IMR-90 (cell line): ENCODE data around the gene FANCE.

ENCODE experiments used
- CTCF ChIP-seq: conservative IDR thresholded peaks from 2 replicates; pipeline ENCODE4 v1.5.1; 2012; ENCODE audit warnings: mild to moderate bottlenecking, low read depth, low read length, improper control_type of control experiment
- FOS ChIP-seq: fragments of 150-350 bp; IDR thresholded peaks from 2 replicates; pipeline ENCODE4 v1.6.1; 2016; ENCODE audit warnings: low read depth, low read length
- NFE2L2 ChIP-seq: fragments of 150-350 bp; IDR thresholded peaks from 2 replicates; pipeline ENCODE4 v1.6.1; 2016; ENCODE audit warnings: low read depth, mild to moderate bottlenecking, low read length
- POLR2A ChIP-seq: IDR thresholded peaks from 2 replicates; pipeline ENCODE4 v1.6.1; 2012; ENCODE audit warnings: mild to moderate bottlenecking, low read depth, low read length
- RAD21 ChIP-seq: IDR thresholded peaks from 2 replicates; pipeline ENCODE4 v1.6.1; 2012; ENCODE audit warnings: low read length, improper control_type of control experiment

- TF ChIP-seq POLR2A (no peak), NFE2L2 (no peak), CTCF (no peak), FOS (no peak), RAD21 (no peak)
Observed at GRCh38 chr6:35492258-35492973, 40.3 kb downstream of the FANCE start.
